Prostate gland (tissue), 2 donors: ENCODE data around the gene GAS1.

Experiments used
- POLR2A ChIP-seq: fragments of 450-650 bp; IDR thresholded peaks from one replicate; pipeline ENCODE4 v1.6.1; 2016; ENCODE audit warnings: antibody characterized with exemption, mild to moderate bottlenecking
- POLR2AphosphoS5 ChIP-seq: sonication (generic); formaldehyde crosslinking; IDR thresholded peaks from one replicate; pipeline ENCODE4 v1.6.1; 2017; ENCODE audit warnings: antibody characterized with exemption
- TF ChIP-seq, protein P1 (sequence below), 4 experiments: fragments of 200-600 bp in 2 of 4; fragments of 450-650 bp in 2 of 4; sonication (generic) in 2 of 4; IDR thresholded peaks; 1 replicate in 3 of 4; 2 replicates in 1 of 4; pipeline ENCODE4 v1.5.1; 2016 to 2019; ENCODE audit warnings: antibody characterized with exemption in 4 of 4, mild to moderate bottlenecking in 2 of 4, moderate library complexity in 2 of 4

DNA sequence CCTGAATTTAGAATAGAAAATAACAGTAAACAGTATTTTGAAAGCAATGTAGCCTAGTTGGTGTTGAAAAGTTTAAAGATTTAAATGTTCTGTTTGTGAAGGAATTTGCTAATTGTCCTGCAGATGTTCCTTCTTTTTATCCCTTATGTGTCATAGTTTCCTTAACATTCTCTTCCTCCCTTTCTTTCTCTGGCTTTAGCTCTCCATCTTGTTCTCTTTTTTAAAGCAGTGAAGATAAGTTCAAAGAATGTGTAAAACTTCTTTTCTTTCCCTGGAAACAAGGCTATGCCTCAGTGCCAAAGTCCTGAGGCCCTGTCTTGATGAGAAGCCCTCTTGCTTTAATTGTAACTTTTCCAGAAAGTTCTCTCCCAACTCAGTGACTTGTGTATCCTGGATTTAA, 24.4 kb upstream of the GAS1 start:
- TF ChIP-seq, protein P1, sequence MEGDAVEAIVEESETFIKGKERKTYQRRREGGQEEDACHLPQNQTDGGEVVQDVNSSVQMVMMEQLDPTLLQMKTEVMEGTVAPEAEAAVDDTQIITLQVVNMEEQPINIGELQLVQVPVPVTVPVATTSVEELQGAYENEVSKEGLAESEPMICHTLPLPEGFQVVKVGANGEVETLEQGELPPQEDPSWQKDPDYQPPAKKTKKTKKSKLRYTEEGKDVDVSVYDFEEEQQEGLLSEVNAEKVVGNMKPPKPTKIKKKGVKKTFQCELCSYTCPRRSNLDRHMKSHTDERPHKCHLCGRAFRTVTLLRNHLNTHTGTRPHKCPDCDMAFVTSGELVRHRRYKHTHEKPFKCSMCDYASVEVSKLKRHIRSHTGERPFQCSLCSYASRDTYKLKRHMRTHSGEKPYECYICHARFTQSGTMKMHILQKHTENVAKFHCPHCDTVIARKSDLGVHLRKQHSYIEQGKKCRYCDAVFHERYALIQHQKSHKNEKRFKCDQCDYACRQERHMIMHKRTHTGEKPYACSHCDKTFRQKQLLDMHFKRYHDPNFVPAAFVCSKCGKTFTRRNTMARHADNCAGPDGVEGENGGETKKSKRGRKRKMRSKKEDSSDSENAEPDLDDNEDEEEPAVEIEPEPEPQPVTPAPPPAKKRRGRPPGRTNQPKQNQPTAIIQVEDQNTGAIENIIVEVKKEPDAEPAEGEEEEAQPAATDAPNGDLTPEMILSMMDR (IDR thresholded peaks at IDR 0.05): no peak
- TF ChIP-seq POLR2AphosphoS5 (no peak), POLR2A (no peak)
